Panc1 (cell line): ENCODE results near the gene MAPK14. TPM values are rescaled to one million over a fixed set of nuclear protein-coding genes. Genes with fewer than 3 reads are reported as not detected.

ENCODE experiments used
- ATAC-seq: fragments of 200-7000 bp; cut with Tn5 transposase; 2 replicates; pipeline ENCODE4 v1.9.1; 2020; ENCODE audit warnings: mild to moderate bottlenecking, moderate library complexity
- BruUV-seq: library from RNA; stranded (reverse); fragments of 400-500 nt; replicated peaks from 2 replicates; lab custom pipeline; 2021; lab: Mats Ljungman, UMichigan
- CTCF ChIA-PET: fragments of 300-600 bp; sonication (Branson Sonifier 250); formaldehyde crosslinking; loops from one replicate; lab custom pipeline; 2022; ENCODE audit warnings: antibody characterized with exemption; lab: Charles Lee
- POLR2A ChIA-PET: fragments of 300-600 bp; sonication (Branson Sonifier 250); formaldehyde crosslinking; loops from one replicate; lab custom pipeline; 2022; ENCODE audit warnings: antibody characterized with exemption; lab: Charles Lee
- DNase-seq: peaks from one replicate; pipeline ENCODE4 v3.0.0-alpha.2; 2010; ENCODE audit warnings: low read depth, low spot score
- H3K27ac ChIP-seq: 2 replicates; pipeline ENCODE4 v1.5.1; 2011; ENCODE audit warnings: mild to moderate bottlenecking, low read length, inconsistent platforms
- H3K27me3 ChIP-seq: fragments of 200-500 bp; sonication (Bioruptor generic); 2 replicates; pipeline ENCODE4 v1.6.0; 2014; ENCODE audit warnings: low read length, inconsistent platforms; ENCODE audit not compliant: control insufficient read depth, insufficient read depth
- H3K36me3 ChIP-seq: fragments of 200-500 bp; sonication (Bioruptor generic); 2 replicates; pipeline ENCODE4 v1.5.1; 2014; ENCODE audit warnings: inconsistent platforms, mild to moderate bottlenecking, low read length, moderate library complexity; ENCODE audit not compliant: control insufficient read depth, insufficient read depth
- H3K4me1 ChIP-seq: 2 replicates; pipeline ENCODE4 v1.5.1; 2011; ENCODE audit warnings: inconsistent platforms, mild to moderate bottlenecking, low read length, moderate library complexity; ENCODE audit not compliant: control insufficient read depth, insufficient read depth
- H3K4me3 ChIP-seq, 2 experiments: 2 replicates each; pipeline ENCODE4 v1.5.1; 2011 to 2012; ENCODE audit warnings: low read depth in 2 of 2, low read length in 2 of 2, mild to moderate bottlenecking in 2 of 2, inconsistent platforms in 1 of 2, moderate library complexity in 1 of 2
- H3K9me3 ChIP-seq: fragments of 200-500 bp; sonication (Bioruptor generic); 2 replicates; pipeline ENCODE4 v1.5.1; 2014; ENCODE audit warnings: low read depth, mild to moderate bottlenecking, inconsistent platforms, low read length, moderate library complexity; ENCODE audit not compliant: control insufficient read depth, insufficient read depth
- CTCF ChIP-seq: fragments of 450-650 bp; IDR thresholded peaks from 2 replicates; pipeline ENCODE4 v1.5.1; 2017; ENCODE audit warnings: mild to moderate bottlenecking
- POLR2AphosphoS5 ChIP-seq: IDR thresholded peaks from 2 replicates; pipeline ENCODE4 v1.6.1; 2012; ENCODE audit warnings: mild to moderate bottlenecking, low read depth, low read length, moderate library complexity
- REST ChIP-seq, 2 experiments: IDR thresholded peaks; 2 replicates each; pipeline ENCODE4 v1.6.1; 2011 to 2012; ENCODE audit warnings: low read depth in 2 of 2, control low read depth in 1 of 2, low read length in 1 of 2, mild to moderate bottlenecking in 1 of 2, moderate library complexity in 1 of 2; ENCODE audit not compliant: insufficient read depth in 1 of 2
- SIN3A ChIP-seq: IDR thresholded peaks from 2 replicates; pipeline ENCODE4 v1.6.1; 2012; ENCODE audit warnings: low read depth, mild to moderate bottlenecking, low read length, moderate library complexity, borderline replicate concordance; ENCODE audit not compliant: insufficient read depth
- TCF7L2 ChIP-seq: IDR thresholded peaks from 2 replicates; pipeline ENCODE4 v1.6.1; 2011; ENCODE audit warnings: mild to moderate bottlenecking, low read depth, low read length, inconsistent platforms
- in situ Hi-C: cut with HindIII; loops from 2 replicates; pipeline ENCODE4 v1.10.0; 2016; ENCODE audit warnings: low sequenced_read_pairs, low pct_unique_long_range_greater_than_20kb
- intact Hi-C: fragments of 100-400 bp; cut with micrococcal nuclease; formaldehyde crosslinking; loops from one replicate; pipeline ENCODE4 v1.10.0; 2022; ENCODE audit not compliant: unreplicated experiment
- total RNA-seq: library from RNA; stranded (reverse); gene quantifications from one replicate; pipeline ENCODE4 v1.2.1, GENCODE V29; 2021; ENCODE audit not compliant: unreplicated experiment

MAPK14 gene
- total RNA-seq, 1 experiment from 2014 or later = 42.3 TPM

- Histone ChIP-seq H3K4me3 (no peak overlapping the region), H3K27me3 (no peaks in the 10 kb centered on the region), H3K36me3 (no peaks in the 10 kb centered on the region), H3K9me3 (no peaks in the 10 kb centered on the region), H3K4me1 (peaks cover 5% of the 10 kb centered on the region; the same call in 1 of the 2 replicates), H3K27ac (no peak overlapping the region)
- in situ Hi-C loops = no loop called here
- POLR2A ChIA-PET = no interaction called here
- intact Hi-C loops = no loop called here
- no peak for ATAC-seq
- no TSS peak for BruUV-seq
- no peak for DNase-seq
- TF ChIP-seq REST (IDR thresholded peaks at IDR 0.05; ENCODE audit: insufficient read depth in 1 of 2, low read depth in 2 of 2, low read length in 1 of 2) (no peak), POLR2AphosphoS5 (no peak), CTCF (no peak), TCF7L2 (no peak), SIN3A (no peak)
- CTCF ChIA-PET = no interaction called here
These were observed 6.8 kb downstream of the MAPK14 start for GRCh38 chr6:36034441-36034840.

DNA sequence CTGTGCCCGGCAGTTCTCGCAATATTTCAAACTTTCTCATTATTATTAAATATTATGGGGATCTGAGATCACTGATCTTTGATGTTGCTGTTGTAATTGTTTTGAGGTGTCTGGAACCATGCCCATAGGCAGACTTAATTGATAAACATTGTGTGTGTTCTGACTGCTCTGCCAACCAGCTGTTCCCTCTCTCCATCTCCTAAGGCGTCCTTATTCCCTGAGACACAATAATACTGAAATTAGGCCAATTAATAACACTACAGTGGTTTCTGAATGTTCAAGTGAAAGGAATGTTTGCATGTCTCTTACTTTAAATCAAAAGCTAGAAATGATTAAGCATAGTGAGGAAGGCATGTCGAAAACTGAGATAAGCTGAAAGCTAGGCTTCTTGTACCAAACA is 7.6 kb downstream of the MAPK14 start:
- H3K9me3 ChIP-seq = no peaks in the 10 kb centered on the region
- no peak overlapping the region for H3K27ac ChIP-seq
- DNase-seq (no peak), ATAC-seq (no peak)
- intact Hi-C loops (no loop called here), in situ Hi-C loops (no loop called here)
- TF ChIP-seq CTCF (no peak), TCF7L2 (no peak), SIN3A (no peak), POLR2AphosphoS5 (no peak), REST (IDR thresholded peaks at IDR 0.05; ENCODE audit: insufficient read depth in 1 of 2, low read depth in 2 of 2, low read length in 1 of 2) (no peak)
- H3K4me3 ChIP-seq = no peak overlapping the region
- H3K27me3 ChIP-seq = no peaks in the 10 kb centered on the region
- POLR2A ChIA-PET = no interaction called here
- CTCF ChIA-PET = no interaction called here
- H3K4me1 ChIP-seq = peaks cover 5% of the 10 kb centered on the region; the same call in 1 of the 2 replicates
- BruUV-seq = no TSS peak
- no peaks in the 10 kb centered on the region for H3K36me3 ChIP-seq
